CD4-positive, alpha-beta memory T cell (primary cell): ENCODE data around the gene POFUT2. TPM values are rescaled to one million over a fixed set of nuclear protein-coding genes. Genes with fewer than 3 reads are reported as not detected.

Experiments used
- CTCF ChIA-PET: fragments of 350-600 bp; sonication (Branson Sonifier 250); formaldehyde crosslinking; loops from one replicate; lab custom pipeline; 2021; ENCODE audit warnings: inconsistent platforms; ENCODE audit not compliant: partially characterized antibody; lab: Charles Lee
- POLR2A ChIA-PET: fragments of 350-600 bp; sonication (Branson Sonifier 250); formaldehyde crosslinking; loops from one replicate; lab custom pipeline; 2021; ENCODE audit not compliant: partially characterized antibody; lab: Charles Lee
- DNase-seq, 5 donors: peaks; one replicate each; pipeline versions ENCODE4 v3.0.0 to v3.0.0-alpha.2; 2020 to 2022; ENCODE audit warnings: mixed read lengths in 1 of 5
- H3K27ac ChIP-seq: one replicate; pipeline ENCODE4 v1.7.0; 2013; ENCODE audit warnings: low read depth, low read length
- H3K27me3 ChIP-seq: 2 replicates; pipeline ENCODE4 v1.7.0; 2013; ENCODE audit warnings: mild to moderate bottlenecking, low read length, moderate library complexity; ENCODE audit not compliant: insufficient read depth
- H3K36me3 ChIP-seq: 2 replicates; pipeline ENCODE4 v1.7.0; 2013; ENCODE audit warnings: mild to moderate bottlenecking, low read length, moderate library complexity; ENCODE audit not compliant: insufficient read depth
- H3K4me1 ChIP-seq: 2 replicates; pipeline ENCODE4 v1.7.0; 2013; ENCODE audit warnings: mild to moderate bottlenecking, low read length, moderate library complexity; ENCODE audit not compliant: insufficient read depth
- H3K4me3 ChIP-seq, 2 donors: one replicate each; pipeline ENCODE4 v1.7.0; 2013; ENCODE audit warnings: low read length in 2 of 2, mild to moderate bottlenecking in 1 of 2
- H3K9me3 ChIP-seq, 2 donors: one replicate each; pipeline ENCODE4 v1.7.0; 2013; ENCODE audit warnings: low read length in 2 of 2, control low read depth in 1 of 2; ENCODE audit not compliant: control insufficient read depth in 1 of 2
- H3K27ac Mint-ChIP-seq, 7 donors: one replicate each; pipeline ENCODE4 v1.8.0; 2020 to 2021; ENCODE audit warnings: mixed read lengths in 7 of 7, mild to moderate bottlenecking in 6 of 7, inconsistent platforms in 3 of 7, moderate library complexity in 3 of 7
- H3K27me3 Mint-ChIP-seq, 2 donors: one replicate each; pipeline ENCODE4 v1.8.0; 2020 to 2021; ENCODE audit warnings: mixed read lengths in 2 of 2
- H3K36me3 Mint-ChIP-seq, 2 donors: one replicate each; pipeline ENCODE4 v1.8.0; 2020 to 2021; ENCODE audit warnings: mixed read lengths in 2 of 2, inconsistent platforms in 1 of 2, mild to moderate bottlenecking in 1 of 2
- H3K4me1 Mint-ChIP-seq, 4 donors: one replicate each; pipeline ENCODE4 v1.8.0; 2020 to 2021; ENCODE audit warnings: mixed read lengths in 4 of 4, mild to moderate bottlenecking in 1 of 4
- H3K4me3 Mint-ChIP-seq, 8 donors: one replicate each; pipeline ENCODE4 v1.8.0; 2020 to 2021; ENCODE audit warnings: mixed read lengths in 8 of 8, mild to moderate bottlenecking in 7 of 8, moderate library complexity in 6 of 8, inconsistent platforms in 3 of 8
- H3K9me3 Mint-ChIP-seq, 8 donors: one replicate each; pipeline ENCODE4 v1.8.0; 2020 to 2021; ENCODE audit warnings: mixed read lengths in 8 of 8, mild to moderate bottlenecking in 5 of 8, inconsistent platforms in 3 of 8, moderate library complexity in 1 of 8
- intact Hi-C: fragments of 100-400 bp; cut with micrococcal nuclease; formaldehyde crosslinking; loops from one replicate; pipeline ENCODE4 v1.15.1; 2023
- polyA plus RNA-seq, 2 donors: library from polyadenylated mRNA; unstranded; fragments of 300-500 nt; fragmentation: Illumina TruSeq; gene quantifications; one replicate each; pipeline ENCODE4 v1.2.3, GENCODE V29; 2021
- total RNA-seq, 2 experiments: library from RNA; stranded (reverse); gene quantifications; one replicate each; pipeline ENCODE4 v1.2.3, GENCODE V29; 2021

Gene POFUT2
- total and polyA plus RNA-seq, 4 experiments from 2014 or later: 2.8 to 40.8 (median 22.9) TPM

- DNase-seq: no peak
Observed at GRCh38 chr21:45299864-45300785, 12.4 kb upstream of the POFUT2 start.

GRCh38 chr21:45299026-45299863, 11.6 kb upstream of the POFUT2 start:
- H3K9me3 ChIP-seq: no peaks in the 10 kb centered on the region
- Mint-ChIP-seq H3K27me3 (no peaks in the 10 kb centered on the region), H3K36me3 (no peaks in the 10 kb centered on the region), H3K4me3 (no peak overlapping the region), H3K4me1 (peaks cover 0 to 5% (median 2%) of the 10 kb centered on the region in 4 donors), H3K27ac (peak overlapping the region in 5 of 7 donors; percentile 4 to 59 (median 22)), H3K9me3 (no peaks in the 10 kb centered on the region)
- H3K4me3 ChIP-seq: no peak overlapping the region
- peaks cover 31% of the 10 kb centered on the region for H3K4me1 ChIP-seq
- H3K27ac ChIP-seq: no peak overlapping the region
- no peaks in the 10 kb centered on the region for H3K27me3 ChIP-seq
- intact Hi-C loops: no loop called here
- ChIA-PET CTCF (no interaction called here), POLR2A (no interaction called here)
- H3K36me3 ChIP-seq: no peaks in the 10 kb centered on the region
- no peak for DNase-seq

More at GRCh38 chr21:45299864-45300785, 12.4 kb upstream of the POFUT2 start:
- Mint-ChIP-seq H3K27me3 (no peaks in the 10 kb centered on the region), H3K36me3 (no peaks in the 10 kb centered on the region), H3K27ac (peak overlapping the region in 1 of 7 donors; percentile 60), H3K4me1 (peaks cover 0 to 5% (median 2%) of the 10 kb centered on the region in 4 donors), H3K9me3 (no peaks in the 10 kb centered on the region), H3K4me3 (no peak overlapping the region)
- CTCF ChIA-PET: no interaction called here
- Histone ChIP-seq H3K4me3 (no peak overlapping the region), H3K27ac (no peak overlapping the region), H3K36me3 (no peaks in the 10 kb centered on the region), H3K9me3 (no peaks in the 10 kb centered on the region), H3K4me1 (peaks cover 37% of the 10 kb centered on the region), H3K27me3 (no peaks in the 10 kb centered on the region)
- intact Hi-C loops: no loop called here
- POLR2A ChIA-PET: interaction anchor here (0.8 kb wide), 1 partner anchor 22 kb away, joined by 3 read pairs; no protein-coding TSS in a partner anchor

GRCh38 chr21:45297869-45298268, 10.2 kb upstream of the POFUT2 start:
- Histone ChIP-seq H3K27me3 (no peaks in the 10 kb centered on the region), H3K36me3 (no peaks in the 10 kb centered on the region), H3K27ac (no peak overlapping the region), H3K4me3 (no peak overlapping the region), H3K4me1 (peaks cover 27% of the 10 kb centered on the region), H3K9me3 (no peaks in the 10 kb centered on the region)
- POLR2A ChIA-PET: no interaction called here
- CTCF ChIA-PET: interaction anchor here (0.7 kb wide), 1 partner anchor 11 kb away, joined by 3 read pairs; no protein-coding TSS in a partner anchor
- Mint-ChIP-seq H3K4me3 (no peak overlapping the region), H3K27me3 (no peaks in the 10 kb centered on the region), H3K4me1 (peaks cover 1 to 11% (median 7%) of the 10 kb centered on the region in 4 donors), H3K36me3 (no peaks in the 10 kb centered on the region), H3K27ac (no peak overlapping the region), H3K9me3 (no peaks in the 10 kb centered on the region)
- DNase-seq: no peak
- intact Hi-C loops: no loop called here

GRCh38 chr21:45297329-45297728, 9.6 kb upstream of the POFUT2 start:
- POLR2A ChIA-PET: no interaction called here
- no peaks in the 10 kb centered on the region for H3K36me3 ChIP-seq
- H3K4me1 ChIP-seq: peaks cover 27% of the 10 kb centered on the region
- H3K4me3 ChIP-seq: no peak overlapping the region
- H3K4me3 Mint-ChIP-seq: no peak overlapping the region
- H3K27me3 Mint-ChIP-seq: no peaks in the 10 kb centered on the region
- DNase-seq: no peak
- H3K27ac Mint-ChIP-seq: no peak overlapping the region
- H3K27ac ChIP-seq: no peak overlapping the region
- no peaks in the 10 kb centered on the region for H3K27me3 ChIP-seq
- H3K36me3 Mint-ChIP-seq: no peaks in the 10 kb centered on the region
- H3K9me3 ChIP-seq: no peaks in the 10 kb centered on the region
- intact Hi-C loops: no loop called here
- no peaks in the 10 kb centered on the region for H3K9me3 Mint-ChIP-seq
- CTCF ChIA-PET: no interaction called here
- H3K4me1 Mint-ChIP-seq: peaks cover 4 to 16% (median 11%) of the 10 kb centered on the region in 4 donors

GRCh38 chr21:45296638-45297037, 8.9 kb upstream of the POFUT2 start:
- intact Hi-C loops: no loop called here
- H3K4me3 Mint-ChIP-seq: no peak overlapping the region
- POLR2A ChIA-PET: no interaction called here
- peaks cover 5 to 18% (median 12%) of the 10 kb centered on the region in 4 donors for H3K4me1 Mint-ChIP-seq
- DNase-seq: no peak
- Histone ChIP-seq H3K36me3 (no peaks in the 10 kb centered on the region), H3K4me1 (peaks cover 25% of the 10 kb centered on the region), H3K4me3 (no peak overlapping the region), H3K9me3 (no peaks in the 10 kb centered on the region), H3K27ac (no peak overlapping the region), H3K27me3 (no peaks in the 10 kb centered on the region)
- no peaks in the 10 kb centered on the region for H3K27me3 Mint-ChIP-seq
- H3K27ac Mint-ChIP-seq: no peak overlapping the region
- H3K36me3 Mint-ChIP-seq: no peaks in the 10 kb centered on the region
- no peaks in the 10 kb centered on the region for H3K9me3 Mint-ChIP-seq
- CTCF ChIA-PET: no interaction called here

- Histone ChIP-seq H3K4me3 (no peak overlapping the region), H3K36me3 (no peaks in the 10 kb centered on the region), H3K4me1 (peaks cover 17% of the 10 kb centered on the region), H3K27me3 (no peaks in the 10 kb centered on the region), H3K9me3 (no peaks in the 10 kb centered on the region), H3K27ac (no peak overlapping the region)
- H3K27ac Mint-ChIP-seq: peak overlapping the region in 3 of 7 donors; percentile 17 to 87 (median 35)
- no peaks in the 10 kb centered on the region for H3K27me3 Mint-ChIP-seq
- intact Hi-C loops: no loop called here
- ChIA-PET POLR2A (no interaction called here), CTCF (no interaction called here)
- H3K4me3 Mint-ChIP-seq: no peak overlapping the region
- H3K36me3 Mint-ChIP-seq: no peaks in the 10 kb centered on the region
- peaks cover 5 to 18% (median 14%) of the 10 kb centered on the region in 4 donors for H3K4me1 Mint-ChIP-seq
- no peak for DNase-seq
- H3K9me3 Mint-ChIP-seq: peaks cover 0 to under 1% (median 0%) of the 10 kb centered on the region in 8 donors
Observed at GRCh38 chr21:45295576-45296365, 8.1 kb upstream of the POFUT2 start.
